PC-9 (cell line): ENCODE results near the gene SPATA2. TPM values are rescaled to one million over a fixed set of nuclear protein-coding genes. Genes with fewer than 3 reads are reported as not detected.

Experiments used
- BruUV-seq: library from RNA; stranded (reverse); fragments of 400-500 nt; replicated peaks from 2 replicates; lab custom pipeline; 2021; lab: Mats Ljungman, UMichigan
- CTCF ChIA-PET: fragments of 300-600 bp; sonication (Branson Sonifier 250); formaldehyde crosslinking; loops from one replicate; lab custom pipeline; 2022; ENCODE audit warnings: antibody characterized with exemption; lab: Charles Lee
- POLR2A ChIA-PET: fragments of 300-600 bp; sonication (Branson Sonifier 250); formaldehyde crosslinking; loops from one replicate; lab custom pipeline; 2022; ENCODE audit warnings: antibody characterized with exemption; ENCODE audit not compliant: unreplicated experiment; lab: Charles Lee
- DNase-seq, 2 experiments: peaks; one replicate each; pipeline versions ENCODE4 v3.0.0 to v3.0.0-alpha.2; 2015 to 2022; ENCODE audit warnings: mixed read lengths in 1 of 2
- H2AFZ ChIP-seq: fragments of 200-600 bp; sonication (generic); 2 replicates; pipeline ENCODE4 v1.8.1; 2017; ENCODE audit warnings: antibody characterized with exemption
- H3F3A ChIP-seq: fragments of 200-600 bp; sonication (generic); 2 replicates; pipeline ENCODE4 v1.8.1; 2017; ENCODE audit warnings: antibody characterized with exemption, mild to moderate bottlenecking, low read depth; ENCODE audit not compliant: insufficient read depth
- H3K27ac ChIP-seq: fragments of 200-600 bp; sonication (generic); 2 replicates; pipeline ENCODE4 v1.6.1; 2016; ENCODE audit warnings: mixed run types
- H3K27me3 ChIP-seq: fragments of 200-600 bp; sonication (generic); 2 replicates; pipeline ENCODE4 v1.6.1; 2016; ENCODE audit warnings: low read depth, mixed run types; ENCODE audit not compliant: insufficient read depth
- H3K36me3 ChIP-seq: fragments of 200-600 bp; sonication (generic); 2 replicates; pipeline ENCODE4 v1.6.1; 2016; ENCODE audit warnings: low read depth, mixed run types
- H3K4me1 ChIP-seq: fragments of 200-600 bp; sonication (generic); replicated peaks from 2 replicates; pipeline ENCODE4 v1.6.1; 2016; ENCODE audit warnings: mixed run types; ENCODE audit not compliant: insufficient read depth
- H3K4me2 ChIP-seq: fragments of 200-600 bp; sonication (generic); 2 replicates; pipeline ENCODE4 v1.6.1; 2017; ENCODE audit warnings: mixed run types
- H3K4me3 ChIP-seq: fragments of 200-600 bp; sonication (generic); 2 replicates; pipeline ENCODE4 v1.6.1; 2016; ENCODE audit warnings: mixed run types
- H3K79me2 ChIP-seq: fragments of 200-600 bp; sonication (generic); 2 replicates; pipeline ENCODE4 v1.6.1; 2017; ENCODE audit warnings: low read depth, mixed run types
- H3K9me2 ChIP-seq: fragments of 200-600 bp; sonication (generic); 2 replicates; pipeline ENCODE4 v1.8.1; 2017; ENCODE audit warnings: mild to moderate bottlenecking; ENCODE audit not compliant: insufficient read depth
- H3K9me3 ChIP-seq: fragments of 200-600 bp; sonication (generic); 2 replicates; pipeline ENCODE4 v1.8.1; 2016; ENCODE audit warnings: low read depth; ENCODE audit not compliant: insufficient read depth
- H4K20me1 ChIP-seq: fragments of 200-600 bp; sonication (generic); 2 replicates; pipeline ENCODE4 v1.8.1; 2017; ENCODE audit not compliant: insufficient read depth
- CTCF ChIP-seq: fragments of 200-600 bp; sonication (generic); conservative IDR thresholded peaks from 2 replicates; pipeline ENCODE4 v1.6.1; 2017; ENCODE audit warnings: mixed run types, antibody characterized with exemption, mild to moderate bottlenecking, moderate library complexity
- EZH2 ChIP-seq: fragments of 200-600 bp; sonication (generic); IDR thresholded peaks from 2 replicates; pipeline ENCODE4 v1.8.0; 2017; ENCODE audit warnings: antibody characterized with exemption, low read depth
- intact Hi-C: fragments of 100-400 bp; cut with micrococcal nuclease; formaldehyde crosslinking; loops from one replicate; pipeline ENCODE4 v1.10.0; 2022; ENCODE audit not compliant: unreplicated experiment
- total RNA-seq: library from RNA; stranded (reverse); gene quantifications from 2 replicates; pipeline ENCODE4 v1.2.3, GENCODE V29; 2021

The SPATA2 gene
- total RNA-seq, 1 experiment from 2014 or later, result 10.9 TPM

- TF ChIP-seq CTCF (no peak), EZH2 (no peak)
- Histone ChIP-seq H3K4me1 (0 out of 2 replicates have a peak, but pooled peaks cover 3% of the 10 kb centered on the region), H3K9me3 (no peaks in the 10 kb centered on the region), H3K9me2 (no peaks in the 10 kb centered on the region), H4K20me1 (peaks cover 69% of the 10 kb centered on the region), H3F3A (peaks cover 66% of the 10 kb centered on the region), H2AFZ (no peak overlapping the region), H3K4me3 (no peak overlapping the region), H3K79me2 (peaks cover 67% of the 10 kb centered on the region), H3K27me3 (no peaks in the 10 kb centered on the region), H3K4me2 (no peak overlapping the region), H3K36me3 (peaks cover 72% of the 10 kb centered on the region), H3K27ac (no peak overlapping the region)
- intact Hi-C loops, result no loop called here
- CTCF ChIA-PET, result interaction anchor here (0.6 to 1.2 kb wide), 2 partner anchors 20 to 149 kb away, joined by 3 to 6 read pairs; no protein-coding TSS in a partner anchor
- no peak for DNase-seq
- POLR2A ChIA-PET, result no interaction called here
- BruUV-seq, result no TSS peak
Observed at GRCh38 chr20:49945306-49945700, 30.0 kb upstream of the SPATA2 start.

GRCh38 chr20:49942942-49943341, 27.6 kb upstream of the SPATA2 start:
- no peak overlapping the region; the same call in 1 of the 2 replicates for H3K27ac ChIP-seq
- peaks cover 79% of the 10 kb centered on the region for H4K20me1 ChIP-seq
- H3K27me3 ChIP-seq, result no peaks in the 10 kb centered on the region
- CTCF ChIA-PET, result interaction anchor here (0.7 kb wide), 1 partner anchor 481 kb away, joined by 3 read pairs; no protein-coding TSS in a partner anchor
- peaks cover 90% of the 10 kb centered on the region for H3K79me2 ChIP-seq
- BruUV-seq, result no TSS peak
- H3K4me1 ChIP-seq, result peaks cover 18% of the 10 kb centered on the region
- no peak overlapping the region for H3K4me3 ChIP-seq
- no peak overlapping the region for H2AFZ ChIP-seq
- intact Hi-C loops, result no loop called here
- POLR2A ChIA-PET, result interaction anchor here (0.5 to 0.6 kb wide), 2 partner anchors 155 to 1607 kb away, joined by 7 to 9 read pairs; no protein-coding TSS in a partner anchor
- DNase-seq, result no peak
- peaks cover 63% of the 10 kb centered on the region for H3K36me3 ChIP-seq
- H3K4me2 ChIP-seq, result no peak overlapping the region
- peaks cover 49% of the 10 kb centered on the region for H3F3A ChIP-seq
- H3K9me2 ChIP-seq, result no peaks in the 10 kb centered on the region
- no peaks in the 10 kb centered on the region for H3K9me3 ChIP-seq
- TF ChIP-seq EZH2, result no peak
- TF ChIP-seq CTCF, result no peak

- Histone ChIP-seq H3K4me1 (peaks cover 21% of the 10 kb centered on the region), H3K9me2 (no peaks in the 10 kb centered on the region), H3K27me3 (no peaks in the 10 kb centered on the region), H3K79me2 (peaks cover 94% of the 10 kb centered on the region), H3F3A (peaks cover 55% of the 10 kb centered on the region), H3K4me3 (no peak overlapping the region), H2AFZ (no peak overlapping the region), H3K4me2 (no peak overlapping the region), H3K27ac (no peak overlapping the region), H4K20me1 (peaks cover 80% of the 10 kb centered on the region), H3K9me3 (no peaks in the 10 kb centered on the region), H3K36me3 (peaks cover 63% of the 10 kb centered on the region)
- POLR2A ChIA-PET, result interaction anchor here (0.6 kb wide), 1 partner anchor 24 kb away, joined by 5 read pairs; no protein-coding TSS in a partner anchor
- DNase-seq, result no peak
- intact Hi-C loops, result no loop called here
- TF ChIP-seq EZH2, result no peak
- TF ChIP-seq CTCF, result no peak
- no TSS peak for BruUV-seq
- CTCF ChIA-PET, result no interaction called here
Observed at GRCh38 chr20:49942303-49942702, 27.0 kb upstream of the SPATA2 start.
